A549 treated with Hydrocortisone at 1 μM for 4 hours (cell line): ENCODE data around the gene RALGPS2. TPM values are rescaled to one million over a fixed set of nuclear protein-coding genes. Genes with fewer than 3 reads are reported as not detected.

Source experiments
- total RNA-seq: library from RNA; stranded (reverse); fragments of 200-300 nt; extraction: Qiagen RNA extraction; gene quantifications from 5 replicates; pipeline ENCODE4 v1.2.3, GENCODE V29; 2022

RALGPS2 gene, protein sequence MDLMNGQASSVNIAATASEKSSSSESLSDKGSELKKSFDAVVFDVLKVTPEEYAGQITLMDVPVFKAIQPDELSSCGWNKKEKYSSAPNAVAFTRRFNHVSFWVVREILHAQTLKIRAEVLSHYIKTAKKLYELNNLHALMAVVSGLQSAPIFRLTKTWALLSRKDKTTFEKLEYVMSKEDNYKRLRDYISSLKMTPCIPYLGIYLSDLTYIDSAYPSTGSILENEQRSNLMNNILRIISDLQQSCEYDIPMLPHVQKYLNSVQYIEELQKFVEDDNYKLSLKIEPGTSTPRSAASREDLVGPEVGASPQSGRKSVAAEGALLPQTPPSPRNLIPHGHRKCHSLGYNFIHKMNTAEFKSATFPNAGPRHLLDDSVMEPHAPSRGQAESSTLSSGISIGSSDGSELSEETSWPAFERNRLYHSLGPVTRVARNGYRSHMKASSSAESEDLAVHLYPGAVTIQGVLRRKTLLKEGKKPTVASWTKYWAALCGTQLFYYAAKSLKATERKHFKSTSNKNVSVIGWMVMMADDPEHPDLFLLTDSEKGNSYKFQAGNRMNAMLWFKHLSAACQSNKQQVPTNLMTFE
- total RNA-seq, result 16.1 to 25.0 TPM (median 20.4 TPM) in 5 replicates

DNA sequence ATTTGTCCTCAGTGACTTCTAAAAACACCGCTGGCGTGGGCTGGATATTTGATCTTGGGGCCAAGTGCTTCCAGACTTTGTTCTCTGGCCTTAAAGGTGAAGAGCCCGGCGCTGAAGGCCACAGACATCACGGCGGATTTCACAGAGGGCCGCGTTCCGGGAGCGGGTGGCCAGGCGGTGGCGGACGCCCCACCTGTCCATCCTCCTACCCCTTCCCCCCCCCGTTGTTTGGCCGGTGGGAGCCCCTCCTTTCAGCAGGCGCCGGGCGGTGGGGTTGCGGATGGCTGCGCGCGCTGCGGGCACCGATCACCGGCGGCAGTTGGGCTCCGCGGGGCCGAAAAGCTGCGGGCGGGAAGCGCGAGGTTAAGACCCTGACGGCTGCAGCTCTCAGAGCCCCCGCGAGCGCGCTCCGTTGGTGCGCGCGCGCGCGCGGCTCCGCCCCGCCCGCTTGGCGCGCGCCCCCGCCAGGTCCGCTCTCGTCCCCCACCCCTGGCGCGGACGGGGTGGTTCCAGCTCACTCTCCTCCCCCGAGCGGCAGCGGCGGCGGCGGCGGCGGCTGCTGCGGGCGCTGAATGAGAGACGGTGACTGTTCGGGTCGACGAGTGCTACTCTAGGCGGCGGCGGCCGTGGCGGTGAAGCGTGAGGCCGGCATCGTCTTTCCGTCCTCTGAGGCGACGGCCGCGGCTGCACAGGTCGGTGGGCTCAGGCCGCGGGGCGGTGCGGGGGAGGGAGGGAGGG lies at the start of gene RALGPS2:
TSS of gene RALGPS2 (plus strand) at position 517 of the 738 bp plus-strand sequence. CDS start 51,521 bp downstream, outside the sequence.

DNA sequence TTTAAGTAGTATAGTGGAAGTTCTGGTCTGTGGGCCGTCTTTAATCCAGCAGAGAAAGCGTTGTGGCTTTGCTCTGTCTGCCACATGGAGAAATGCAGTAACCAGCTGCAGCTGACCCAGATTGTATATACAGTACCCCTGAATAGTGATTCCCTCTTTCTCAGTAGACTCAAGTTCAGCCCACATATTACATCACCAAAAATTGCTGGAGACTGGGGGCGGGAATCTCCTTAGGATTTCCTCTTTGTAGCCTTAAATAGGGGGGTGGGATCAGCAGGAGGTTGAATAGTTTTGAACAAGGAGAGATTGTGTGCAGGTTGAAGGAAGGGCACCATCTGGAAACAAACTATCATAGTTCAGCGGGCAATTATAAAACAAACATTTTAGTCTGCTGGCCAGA lies 145.9 kb downstream of the RALGPS2 start, which contains the start of gene ANGPTL1:
TSS of gene ANGPTL1 (minus strand) at position 134 of the 400 bp plus-strand sequence. CDS start 5,301 bp downstream, outside the sequence.

Other genes starting within 250 kb of the RALGPS2 start
- not detected in 5 replicates for gene CLEC20A, start 228.3 kb upstream of the RALGPS2 start, total RNA-seq
- gene TEX35, start 212.1 kb upstream of the RALGPS2 start, total RNA-seq, result 0.06 to 0.07 TPM in 2 of 5 replicates, not detected in the others
- not detected in 5 replicates for gene ANGPTL1, start 145.8 kb downstream of the RALGPS2 start, total RNA-seq